HG02623 (cell line): ENCODE data around the gene SLC49A4.

ENCODE experiments used
- ATAC-seq: cut with Tn5 transposase; IDR thresholded peaks from one replicate; pipeline ENCODE4 v1.9.1; 2021; ENCODE audit warnings: moderate library complexity; ENCODE audit not compliant: unreplicated experiment

The SLC49A4 gene

GRCh38 chr3:122784436-122784835 is 10.4 kb upstream of the SLC49A4 start:
- ATAC-seq, result no peak

GRCh38 chr3:122785231-122785630 is 9.6 kb upstream of the SLC49A4 start:
- ATAC-seq, result no peak

GRCh38 chr3:122786066-122786465 is 8.8 kb upstream of the SLC49A4 start:
- no peak for ATAC-seq

GRCh38 chr3:122787872-122788271 is 7.0 kb upstream of the SLC49A4 start:
- ATAC-seq, result no peak

- ATAC-seq, result no peak
These were observed 5.1 kb upstream of the SLC49A4 start for GRCh38 chr3:122789585-122790273.

- ATAC-seq, result peak; percentile 61
These were observed 1.1 kb upstream of the SLC49A4 start, which contains the start of gene HSPBAP1 for GRCh38 chr3:122793568-122794416. HSPBAP1 (minus strand) TSS chr3:122793831; CDS start chr3:122793680, 151 bp downstream.

- ATAC-seq, result no peak
These were observed 438 bp upstream of the SLC49A4 start for GRCh38 chr3:122794483-122794778.

GRCh38 chr3:122795674-122796195 is 866 bp downstream of the SLC49A4 start:
- no peak for ATAC-seq

GRCh38 chr3:122797291-122797690 is 2.4 kb downstream of the SLC49A4 start:
- ATAC-seq, result no peak

- no peak for ATAC-seq
These were observed 4.5 kb downstream of the SLC49A4 start for GRCh38 chr3:122799322-122799721.

- no peak for ATAC-seq
These were observed 5.2 kb downstream of the SLC49A4 start for GRCh38 chr3:122800031-122800430.

- no peak for ATAC-seq
These were observed 5.9 kb downstream of the SLC49A4 start for GRCh38 chr3:122800706-122801237.

GRCh38 chr3:122802323-122802722 is 7.5 kb downstream of the SLC49A4 start:
- ATAC-seq, result no peak

- ATAC-seq, result no peak
These were observed 9.1 kb downstream of the SLC49A4 start for GRCh38 chr3:122803977-122804376.

GRCh38 chr3:122810734-122811133 is 15.9 kb downstream of the SLC49A4 start:
- ATAC-seq, result no peak

GRCh38 chr3:122816587-122816986 is 21.7 kb downstream of the SLC49A4 start:
- no peak for ATAC-seq

- no peak for ATAC-seq
These were observed 29.9 kb downstream of the SLC49A4 start for GRCh38 chr3:122824465-122825381.

- no peak for ATAC-seq
These were observed 30.6 kb downstream of the SLC49A4 start for GRCh38 chr3:122825460-122825859.

GRCh38 chr3:122826278-122826677 is 31.4 kb downstream of the SLC49A4 start:
- ATAC-seq, result no peak

- ATAC-seq, result no peak
These were observed 33.4 kb downstream of the SLC49A4 start for GRCh38 chr3:122828281-122828680.

- no peak for ATAC-seq
These were observed 40.7 kb downstream of the SLC49A4 start for GRCh38 chr3:122835590-122835989.
